HG02642 (cell line): ENCODE results near the gene SNRPA1.
"Not testable (repeated sequence)": the region's sequence is repeated elsewhere in the genome, so short reads cannot be mapped to it uniquely, and the experiment has no call there.

ENCODE experiments used
- ATAC-seq: cut with Tn5 transposase; IDR thresholded peaks from one replicate; pipeline ENCODE4 v1.9.1; 2021; ENCODE audit warnings: mild to moderate bottlenecking; ENCODE audit not compliant: unreplicated experiment, poor library complexity

SNRPA1 gene

GRCh38 chr15:101296418-101297405, 1.7 kb upstream of the SNRPA1 start:
- no peak for ATAC-seq

- ATAC-seq = no peak
These were observed 636 bp upstream of the SNRPA1 start for GRCh38 chr15:101295607-101296161.

DNA sequence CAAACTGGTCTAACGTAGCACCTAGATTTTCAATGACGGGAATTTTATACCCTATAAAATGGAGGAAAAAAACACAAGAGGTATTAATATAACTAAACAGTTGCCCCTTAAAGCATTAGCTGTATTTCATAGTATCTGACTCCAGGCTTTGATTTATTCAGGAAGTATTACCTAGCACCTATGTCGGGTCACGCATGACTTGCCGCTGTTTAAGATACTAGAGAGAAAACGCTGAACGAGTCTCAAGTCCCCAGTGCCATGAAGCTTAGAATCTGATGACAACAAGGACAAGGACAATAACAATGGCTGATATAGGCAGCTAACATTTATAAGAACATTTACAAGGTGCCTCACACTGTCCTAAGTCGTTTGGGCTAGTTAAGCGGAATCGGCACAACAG, 1.9 kb downstream of the SNRPA1 start:
- no peak for ATAC-seq

GRCh38 chr15:101288905-101289513, 6.0 kb downstream of the SNRPA1 start:
- ATAC-seq = no peak

DNA sequence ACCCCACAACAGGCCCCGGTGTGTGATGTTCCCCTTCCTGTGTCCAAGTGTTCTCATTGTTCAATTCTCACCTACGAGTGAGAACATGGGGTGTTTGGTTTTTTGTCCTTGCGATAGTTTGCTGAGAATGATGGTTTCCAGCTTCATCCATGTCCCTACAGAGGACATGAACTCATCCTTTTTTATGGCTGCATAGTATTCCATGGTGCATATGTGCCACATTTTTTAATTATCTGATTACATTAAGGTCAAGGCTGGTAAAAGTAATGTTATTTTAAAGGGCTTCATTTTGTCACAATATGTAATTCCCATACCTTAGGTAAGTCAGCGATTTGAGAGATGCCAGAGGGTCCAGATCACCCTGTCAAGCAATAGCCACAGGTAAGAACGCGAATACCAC, 7.7 kb downstream of the SNRPA1 start:
- ATAC-seq = not testable (repeated sequence)

DNA sequence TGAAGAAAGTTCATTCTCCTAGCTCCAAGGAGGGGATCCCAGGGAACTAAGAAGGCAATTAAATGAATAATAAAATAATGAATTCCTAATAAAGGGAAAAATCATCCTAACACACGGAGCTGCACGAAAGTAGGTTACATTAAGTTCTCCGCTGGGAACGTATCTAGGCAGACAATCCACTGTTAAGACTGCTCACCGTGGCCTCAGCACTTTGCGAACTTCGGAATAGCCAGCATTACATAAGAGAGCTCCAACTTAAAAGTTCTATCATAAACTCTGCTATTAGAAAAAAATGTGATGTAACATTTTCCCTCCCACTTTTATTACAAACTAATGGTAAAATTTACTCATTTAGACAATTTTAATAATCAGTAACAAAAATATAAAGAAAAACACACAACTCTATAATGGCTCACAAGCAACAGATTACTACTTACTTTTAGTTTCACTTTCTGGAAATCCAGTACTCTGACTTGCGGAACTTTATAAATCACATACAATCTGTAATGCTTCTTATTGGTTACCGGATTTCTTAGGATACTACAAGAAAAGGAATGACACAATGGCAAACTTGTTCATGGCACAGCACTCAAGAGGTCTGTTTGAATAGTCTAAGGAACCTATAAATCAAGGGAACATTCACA, 8.5 kb downstream of the SNRPA1 start:
- ATAC-seq = no peak

DNA sequence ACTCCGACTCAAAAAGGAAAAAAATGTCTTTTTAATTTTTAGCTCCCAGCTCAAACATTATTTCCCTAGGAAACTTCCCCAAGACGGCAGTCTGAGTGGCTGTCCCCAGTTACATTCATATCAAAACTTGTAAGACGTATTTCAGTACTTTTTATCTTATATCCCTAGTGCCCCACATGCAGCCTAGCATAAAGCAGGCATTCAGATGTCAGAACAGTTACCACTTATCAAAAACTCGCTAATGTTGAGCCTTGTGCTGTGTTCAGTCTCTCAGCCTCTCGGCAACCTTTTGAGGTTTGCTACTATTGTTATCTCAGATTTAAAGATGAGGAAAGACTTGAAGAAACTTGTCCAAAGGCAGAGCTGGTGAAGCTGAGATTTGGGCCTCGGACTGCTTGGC, 11.1 kb downstream of the SNRPA1 start:
- no peak for ATAC-seq

DNA sequence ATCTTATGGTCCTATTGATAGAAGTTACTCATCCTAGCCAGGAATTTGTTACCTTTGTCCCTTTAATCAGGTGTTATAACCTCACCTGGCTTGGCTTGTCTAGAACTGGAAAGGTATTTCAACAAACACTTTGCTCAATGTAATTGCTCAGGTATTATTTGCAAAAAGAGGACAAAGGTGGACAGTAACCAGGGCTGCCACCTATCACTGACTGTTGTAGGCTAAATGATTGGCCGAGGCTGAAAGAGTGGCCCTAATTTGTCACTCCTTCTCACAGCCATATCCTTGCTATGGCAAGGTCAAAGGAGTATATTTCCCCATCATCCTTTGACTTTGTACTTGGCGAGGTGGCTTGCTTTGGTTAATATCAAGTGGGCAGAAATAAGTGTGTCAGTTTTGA, 15.0 kb downstream of the SNRPA1 start:
- no peak for ATAC-seq

GRCh38 chr15:101277943-101278564, 17.0 kb downstream of the SNRPA1 start:
- ATAC-seq = no peak

GRCh38 chr15:101277038-101277822, 17.8 kb downstream of the SNRPA1 start, which contains the start of gene SELENOS:
Gene SELENOS (minus strand): TSS chr15:101277485. CDS start chr15:101277417, 68 bp downstream.
- ATAC-seq = peak; percentile 96

- ATAC-seq = no peak
These were observed 18.5 kb downstream of the SNRPA1 start for GRCh38 chr15:101276501-101277037.

- ATAC-seq = no peak
These were observed 20.0 kb downstream of the SNRPA1 start for GRCh38 chr15:101275018-101275417.

- no peak for ATAC-seq
These were observed 21.5 kb downstream of the SNRPA1 start for GRCh38 chr15:101273534-101273933.

- no peak for ATAC-seq
These were observed 22.5 kb downstream of the SNRPA1 start for GRCh38 chr15:101272584-101272983.

GRCh38 chr15:101269479-101270223, 25.4 kb downstream of the SNRPA1 start:
- ATAC-seq = no peak

DNA sequence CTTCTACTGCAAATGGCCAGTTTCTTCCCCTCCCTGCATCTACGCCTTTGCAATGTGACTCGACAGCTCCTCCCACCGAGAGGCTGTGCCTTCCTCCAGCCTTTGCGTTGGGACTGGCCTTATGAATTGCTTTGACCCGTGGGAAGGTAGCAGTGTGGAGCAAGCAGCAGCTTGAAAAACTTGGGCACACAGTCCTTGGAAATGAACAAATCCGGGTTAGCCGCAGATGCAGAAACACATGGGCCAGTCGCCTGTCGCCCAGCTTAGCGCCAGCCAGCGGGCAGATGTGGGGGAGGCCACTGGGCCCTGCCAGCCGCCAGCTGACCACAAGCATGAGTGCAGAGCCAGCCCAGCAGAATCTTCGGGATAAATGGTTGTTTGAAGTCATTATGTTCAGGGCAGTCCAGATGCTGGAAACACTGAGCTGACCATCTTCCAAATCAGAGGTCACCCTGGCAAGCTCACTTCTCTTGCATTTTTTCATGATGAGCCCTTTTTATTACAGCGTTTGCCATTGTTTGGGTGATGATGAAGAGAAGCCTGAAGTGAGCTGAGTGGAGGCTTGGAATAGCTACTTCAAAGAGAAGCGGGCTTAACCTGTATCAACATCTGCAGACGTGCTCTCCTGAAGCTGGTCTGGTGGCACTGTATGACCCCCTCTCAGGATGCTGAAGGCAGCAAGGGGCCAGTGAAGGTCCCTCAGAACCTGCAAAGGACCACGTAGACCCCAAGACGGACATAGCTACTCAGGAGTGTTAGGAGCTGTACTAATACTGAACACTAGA, 27.5 kb downstream of the SNRPA1 start:
- no peak for ATAC-seq

DNA sequence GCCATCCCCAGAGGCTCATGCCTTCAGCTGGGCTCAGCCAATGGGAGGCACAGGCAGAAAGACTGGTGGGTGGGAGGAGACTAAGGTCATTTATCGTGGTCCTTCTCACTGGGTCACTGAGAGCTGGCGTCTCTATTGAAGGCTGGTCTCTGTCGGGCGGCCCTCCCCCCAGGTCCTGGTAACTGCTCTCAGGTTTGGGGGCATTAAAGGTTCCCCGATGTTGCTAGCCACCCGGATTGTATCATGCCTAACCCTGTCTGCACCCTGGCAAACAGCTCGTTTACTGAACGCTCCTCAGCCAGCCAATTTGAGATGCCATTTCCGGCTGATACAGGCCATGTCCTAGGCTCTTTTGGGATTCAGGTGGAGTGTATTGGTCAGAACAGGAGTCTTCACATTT, 28.3 kb downstream of the SNRPA1 start:
- no peak for ATAC-seq

GRCh38 chr15:101266034-101266433, 29.0 kb downstream of the SNRPA1 start:
- ATAC-seq = no peak
